HEK293T (cell line): ENCODE data around the gene ZNF177.
"Not testable (repeated sequence)": the region's sequence is repeated elsewhere in the genome, so short reads cannot be mapped to it uniquely, and the experiment has no call there.

Experiments used
- CTCF ChIA-PET: fragments of 350-600 bp; formaldehyde crosslinking; extraction: SDS; loops from one replicate; lab custom pipeline; 2021; ENCODE audit warnings: antibody characterized with exemption, inconsistent platforms; lab: Yijun Ruan, JAX
- POLR2A ChIA-PET: fragments of 350-600 bp; formaldehyde crosslinking; extraction: SDS; loops from one replicate; lab custom pipeline; 2020; ENCODE audit warnings: antibody characterized with exemption, inconsistent platforms; lab: Yijun Ruan, JAX
- DNase-seq: peaks from one replicate; pipeline ENCODE4 v3.0.0; 2012; ENCODE audit warnings: mixed read lengths; ENCODE audit errors: extremely low spot score
- ARNT ChIP-seq: fragments of 450-650 bp; IDR thresholded peaks from 2 replicates; pipeline ENCODE4 v1.6.1; 2017; ENCODE audit warnings: mild to moderate bottlenecking
- BHLHE40 ChIP-seq: fragments of 450-650 bp; IDR thresholded peaks from 2 replicates; pipeline ENCODE4 v1.6.1; 2016; ENCODE audit warnings: mild to moderate bottlenecking, moderate library complexity, borderline replicate concordance
- CTBP1 ChIP-seq: fragments of 450-650 bp; IDR thresholded peaks from 2 replicates; pipeline ENCODE4 v1.6.1; 2016; ENCODE audit warnings: borderline replicate concordance
- ELF4 ChIP-seq: fragments of 450-650 bp; IDR thresholded peaks from 2 replicates; pipeline ENCODE4 v1.6.1; 2017; ENCODE audit warnings: antibody characterized with exemption
- FOXA1 ChIP-seq: fragments of 450-650 bp; IDR thresholded peaks from 2 replicates; pipeline ENCODE4 v1.6.1; 2016; ENCODE audit warnings: mild to moderate bottlenecking
- FOXK2 ChIP-seq: fragments of 450-650 bp; IDR thresholded peaks from 2 replicates; pipeline ENCODE4 v1.6.1; 2016; ENCODE audit warnings: mild to moderate bottlenecking
- FOXM1 ChIP-seq: fragments of 450-650 bp; IDR thresholded peaks from 2 replicates; pipeline ENCODE4 v1.6.1; 2017; ENCODE audit warnings: mild to moderate bottlenecking, borderline replicate concordance
- HDGF ChIP-seq: fragments of 450-650 bp; IDR thresholded peaks from 2 replicates; pipeline ENCODE4 v1.6.1; 2017; ENCODE audit warnings: antibody characterized with exemption, borderline replicate concordance
- L3MBTL2 ChIP-seq: fragments of 450-650 bp; conservative IDR thresholded peaks from 2 replicates; pipeline ENCODE4 v1.6.1; 2016; ENCODE audit warnings: mild to moderate bottlenecking
- LEF1 ChIP-seq: fragments of 450-650 bp; IDR thresholded peaks from 2 replicates; pipeline ENCODE4 v1.6.1; 2017; ENCODE audit warnings: mild to moderate bottlenecking, borderline replicate concordance
- NFRKB ChIP-seq: fragments of 450-650 bp; IDR thresholded peaks from 2 replicates; pipeline ENCODE4 v1.6.1; 2016; ENCODE audit warnings: mild to moderate bottlenecking, moderate library complexity
- PKNOX1 ChIP-seq: fragments of 450-650 bp; IDR thresholded peaks from 2 replicates; pipeline ENCODE4 v1.6.1; 2016
- SP1 ChIP-seq: fragments of 450-650 bp; IDR thresholded peaks from 2 replicates; pipeline ENCODE4 v1.6.1; 2017
- SUZ12 ChIP-seq: fragments of 450-650 bp; IDR thresholded peaks from 2 replicates; pipeline ENCODE4 v1.6.1; 2016; ENCODE audit warnings: mild to moderate bottlenecking
- TARDBP ChIP-seq: fragments of 450-650 bp; IDR thresholded peaks from 2 replicates; pipeline ENCODE4 v1.6.1; 2016
- ZNF384 ChIP-seq: fragments of 450-650 bp; IDR thresholded peaks from 2 replicates; pipeline ENCODE4 v1.6.1; 2016

Gene ZNF177

GRCh38 chr19:9362905-9363304 is at the start of gene ZNF177:
TSS of gene ZNF177 (plus strand) at chr19:9363013. CDS start at chr19:9378312, 15,299 bp downstream.
- TF ChIP-seq SUZ12 (no peak), FOXK2 (no peak), ZNF384 (no peak), LEF1 (no peak), ARNT (no peak), TARDBP (no peak), SP1 (no peak), L3MBTL2 (no peak), BHLHE40 (no peak), ELF4 (no peak), NFRKB (no peak), FOXM1 (no peak), CTBP1 (no peak), PKNOX1 (no peak), HDGF (no peak)
- CTCF ChIA-PET, result no interaction called here
- DNase-seq, result no peak
- POLR2A ChIA-PET, result no interaction called here

- ChIA-PET POLR2A (no interaction called here), CTCF (interaction anchor here (0.8 kb wide), 1 partner anchor 10 kb away, joined by 4 read pairs; the partner anchor contains the start of gene ZNF559)
- DNase-seq, result no peak
- TF ChIP-seq SUZ12, result no peak
- TF ChIP-seq FOXM1, result no peak
Observed at GRCh38 chr19:9313756-9314155, 49.1 kb upstream of the ZNF177 start.

- TF ChIP-seq FOXK2, result no peak
- no peak for TF ChIP-seq ARNT
- TF ChIP-seq TARDBP, result no peak
- no peak for TF ChIP-seq CTBP1
- no peak for TF ChIP-seq FOXM1
- no peak for TF ChIP-seq ELF4
- no peak for TF ChIP-seq NFRKB
- TF ChIP-seq HDGF, result no peak
- TF ChIP-seq SUZ12, result no peak
- POLR2A ChIA-PET, result no interaction called here
- CTCF ChIA-PET, result no interaction called here
- no peak for DNase-seq
Observed at GRCh38 chr19:9321338-9321737, 41.5 kb upstream of the ZNF177 start.

GRCh38 chr19:9321756-9322155 is 41.1 kb upstream of the ZNF177 start:
- POLR2A ChIA-PET, DNase-seq, CTCF ChIA-PET: not testable (repeated sequence)

- POLR2A ChIA-PET, CTCF ChIA-PET, DNase-seq: not testable (repeated sequence)
Observed at GRCh38 chr19:9322201-9322600, 40.6 kb upstream of the ZNF177 start.

GRCh38 chr19:9323557-9323918 is 39.3 kb upstream of the ZNF177 start:
- CTCF ChIA-PET, result interaction anchor here (1.2 kb wide), 1 partner anchor 9 kb away, joined by 4 read pairs; no protein-coding TSS in a partner anchor

GRCh38 chr19:9323919-9324583 is 38.8 kb upstream of the ZNF177 start, which contains the start of gene ZNF559:
TSS of gene ZNF559 (plus strand) at chr19:9324179. CDS start at chr19:9338550, 14,371 bp downstream.
- TF ChIP-seq TARDBP (no peak), PKNOX1 (no peak), L3MBTL2 (0 out of 2 replicates have a peak, but pooled peaks have one; percentile 17), BHLHE40 (no peak)
- CTCF ChIA-PET, result interaction anchor here (1.2 kb wide), 1 partner anchor 10 kb away, joined by 4 read pairs; no protein-coding TSS in a partner anchor
- DNase-seq, result peak; percentile 94
- POLR2A ChIA-PET, result interaction anchor here (1.2 kb wide), 1 partner anchor 11 kb away, joined by 3 read pairs; no protein-coding TSS in a partner anchor

More at GRCh38 chr19:9323557-9323918, 39.3 kb upstream of the ZNF177 start:
- POLR2A ChIA-PET, result interaction anchor here (1.2 kb wide), 1 partner anchor 11 kb away, joined by 3 read pairs; no protein-coding TSS in a partner anchor
- TF ChIP-seq FOXA1 (no peak), L3MBTL2 (peak; percentile 53), FOXK2 (no peak)
- peak; percentile 21 for DNase-seq

- TF ChIP-seq NFRKB, result no peak
- peak; percentile 24; the same call in 1 of the 2 replicates for TF ChIP-seq L3MBTL2
- CTCF ChIA-PET, result no interaction called here
- DNase-seq, result no peak
- POLR2A ChIA-PET, result interaction anchor here (1.2 kb wide), 1 partner anchor 12 kb away, joined by 3 read pairs; no protein-coding TSS in a partner anchor
Observed at GRCh38 chr19:9324584-9324962, 38.2 kb upstream of the ZNF177 start.

GRCh38 chr19:9329999-9330398 is 32.8 kb upstream of the ZNF177 start:
- POLR2A ChIA-PET, result no interaction called here
- DNase-seq, result no peak
- no peak for TF ChIP-seq NFRKB
- CTCF ChIA-PET, result no interaction called here
